ENCODE results near the gene IFFO2. TPM values are rescaled to one million over a fixed set of nuclear protein-coding genes. Genes with fewer than 3 reads are reported as not detected.
A peak's percentile ranks its signal among the peaks of the same experiment; 100 is the strongest.

Gene IFFO2
- total and polyA plus RNA-seq, 2 of the 13 experiments (the other 11 are each of a cell fraction or from before 2014, with no cell fraction given): 7.3 to 16.7 TPM

DNA sequence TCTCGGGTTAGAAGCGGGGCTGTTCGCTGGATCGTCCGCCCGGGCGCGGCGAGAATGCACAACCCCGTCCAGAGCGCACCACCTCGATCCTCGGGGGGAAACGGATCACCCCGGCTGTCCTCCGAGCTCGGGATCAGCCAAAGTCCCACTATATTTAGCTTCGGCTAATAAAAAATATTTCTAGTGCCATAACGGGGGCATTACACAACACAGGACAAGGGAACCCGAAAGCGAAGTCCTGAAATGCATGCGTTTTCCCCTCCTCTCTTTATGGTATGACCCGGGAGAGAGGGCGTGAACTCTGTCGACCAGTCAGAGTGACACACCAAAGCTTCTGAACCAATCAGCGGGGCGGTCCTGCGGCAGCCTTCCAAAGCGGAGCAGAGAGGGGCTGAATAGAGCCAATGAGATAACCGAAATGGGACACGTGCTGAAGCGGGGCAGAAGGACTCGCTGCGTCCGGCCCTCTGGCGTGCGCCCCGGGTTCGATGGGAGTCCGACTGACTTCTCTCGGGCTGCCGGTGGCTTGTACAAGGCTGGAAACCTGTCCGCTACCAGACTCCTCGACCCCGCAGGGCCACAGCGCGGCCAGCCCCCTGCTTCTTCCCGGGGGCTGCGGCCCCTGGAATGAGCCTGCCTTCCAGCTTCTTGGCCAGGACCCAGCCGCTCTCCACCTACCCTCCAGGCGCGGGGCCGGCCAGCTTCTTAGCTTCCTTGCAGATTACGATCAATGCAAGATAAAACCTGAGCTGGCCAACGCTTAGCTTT, 53.8 kb downstream of the IFFO2 start, which contains the start of gene ALDH4A1 (continued):
- TF ChIP-seq HIC2 (CRISPR knock-in tag; IDR thresholded peaks at IDR 0.05; ENCODE audit: low read depth) (no peak; the same call in 1 of the 2 replicates), NPAS2 (CRISPR knock-in tag; IDR thresholded peaks at IDR 0.05; ENCODE audit: borderline replicate concordance) (no peak), ZNF234 (CRISPR knock-in tag; conservative IDR thresholded peaks at IDR 0.05) (0 out of 2 replicates have a peak, but pooled peaks have one; percentile 38), GABPB1 (CRISPR knock-in tag; IDR thresholded peaks at IDR 0.05) (peak; percentile 42; the same call in 1 of the 2 replicates), DMTF1 (CRISPR knock-in tag; IDR thresholded peaks at IDR 0.05) (no peak), SALL2 (CRISPR knock-in tag; IDR thresholded peaks at IDR 0.05) (peak; percentile 3; the same call in 1 of the 2 replicates), ZNF292 (CRISPR knock-in tag; IDR thresholded peaks at IDR 0.05; ENCODE audit: borderline replicate concordance, low read depth) (no peak), FOXO1 (CRISPR knock-in tag; IDR thresholded peaks at IDR 0.05) (no peak), ZNF776 (CRISPR knock-in tag; IDR thresholded peaks at IDR 0.05) (0 out of 2 replicates have a peak, but pooled peaks have one; percentile 53), NRL (CRISPR knock-in tag; IDR thresholded peaks at IDR 0.05; ENCODE audit: borderline replicate concordance) (peak; percentile 73; the same call in 1 of the 2 replicates), ZMYM4 (CRISPR knock-in tag; IDR thresholded peaks at IDR 0.05) (peak; percentile 64), TBP (CRISPR knock-in tag; IDR thresholded peaks at IDR 0.05) (no peak), ISL2 (CRISPR knock-in tag; IDR thresholded peaks at IDR 0.05) (peak; percentile 6; the same call in 1 of the 2 replicates)
- TF ChIP-seq, protein P1, sequence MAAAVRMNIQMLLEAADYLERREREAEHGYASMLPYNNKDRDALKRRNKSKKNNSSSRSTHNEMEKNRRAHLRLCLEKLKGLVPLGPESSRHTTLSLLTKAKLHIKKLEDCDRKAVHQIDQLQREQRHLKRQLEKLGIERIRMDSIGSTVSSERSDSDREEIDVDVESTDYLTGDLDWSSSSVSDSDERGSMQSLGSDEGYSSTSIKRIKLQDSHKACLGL (CRISPR knock-in tag; IDR thresholded peaks at IDR 0.05): peak; percentile 92
- TF ChIP-seq, protein P2, sequence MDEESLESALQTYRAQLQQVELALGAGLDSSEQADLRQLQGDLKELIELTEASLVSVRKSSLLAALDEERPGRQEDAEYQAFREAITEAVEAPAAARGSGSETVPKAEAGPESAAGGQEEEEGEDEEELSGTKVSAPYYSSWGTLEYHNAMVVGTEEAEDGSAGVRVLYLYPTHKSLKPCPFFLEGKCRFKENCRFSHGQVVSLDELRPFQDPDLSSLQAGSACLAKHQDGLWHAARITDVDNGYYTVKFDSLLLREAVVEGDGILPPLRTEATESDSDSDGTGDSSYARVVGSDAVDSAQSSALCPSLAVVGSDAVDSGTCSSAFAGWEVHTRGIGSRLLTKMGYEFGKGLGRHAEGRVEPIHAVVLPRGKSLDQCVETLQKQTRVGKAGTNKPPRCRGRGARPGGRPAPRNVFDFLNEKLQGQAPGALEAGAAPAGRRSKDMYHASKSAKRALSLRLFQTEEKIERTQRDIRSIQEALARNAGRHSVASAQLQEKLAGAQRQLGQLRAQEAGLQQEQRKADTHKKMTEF (CRISPR knock-in tag; IDR thresholded peaks at IDR 0.05): peak; percentile 46
- TF ChIP-seq, protein P3, sequence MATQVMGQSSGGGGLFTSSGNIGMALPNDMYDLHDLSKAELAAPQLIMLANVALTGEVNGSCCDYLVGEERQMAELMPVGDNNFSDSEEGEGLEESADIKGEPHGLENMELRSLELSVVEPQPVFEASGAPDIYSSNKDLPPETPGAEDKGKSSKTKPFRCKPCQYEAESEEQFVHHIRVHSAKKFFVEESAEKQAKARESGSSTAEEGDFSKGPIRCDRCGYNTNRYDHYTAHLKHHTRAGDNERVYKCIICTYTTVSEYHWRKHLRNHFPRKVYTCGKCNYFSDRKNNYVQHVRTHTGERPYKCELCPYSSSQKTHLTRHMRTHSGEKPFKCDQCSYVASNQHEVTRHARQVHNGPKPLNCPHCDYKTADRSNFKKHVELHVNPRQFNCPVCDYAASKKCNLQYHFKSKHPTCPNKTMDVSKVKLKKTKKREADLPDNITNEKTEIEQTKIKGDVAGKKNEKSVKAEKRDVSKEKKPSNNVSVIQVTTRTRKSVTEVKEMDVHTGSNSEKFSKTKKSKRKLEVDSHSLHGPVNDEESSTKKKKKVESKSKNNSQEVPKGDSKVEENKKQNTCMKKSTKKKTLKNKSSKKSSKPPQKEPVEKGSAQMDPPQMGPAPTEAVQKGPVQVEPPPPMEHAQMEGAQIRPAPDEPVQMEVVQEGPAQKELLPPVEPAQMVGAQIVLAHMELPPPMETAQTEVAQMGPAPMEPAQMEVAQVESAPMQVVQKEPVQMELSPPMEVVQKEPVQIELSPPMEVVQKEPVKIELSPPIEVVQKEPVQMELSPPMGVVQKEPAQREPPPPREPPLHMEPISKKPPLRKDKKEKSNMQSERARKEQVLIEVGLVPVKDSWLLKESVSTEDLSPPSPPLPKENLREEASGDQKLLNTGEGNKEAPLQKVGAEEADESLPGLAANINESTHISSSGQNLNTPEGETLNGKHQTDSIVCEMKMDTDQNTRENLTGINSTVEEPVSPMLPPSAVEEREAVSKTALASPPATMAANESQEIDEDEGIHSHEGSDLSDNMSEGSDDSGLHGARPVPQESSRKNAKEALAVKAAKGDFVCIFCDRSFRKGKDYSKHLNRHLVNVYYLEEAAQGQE (IDR thresholded peaks at IDR 0.05; ENCODE audit: borderline replicate concordance in 1 of 2, low read depth in 1 of 2, low read length in 2 of 2): no peak; a peak in 1 of 4 replicates
